H1 (cell line): ENCODE results near the gene R3HDM2. TPM values are rescaled to one million over a fixed set of nuclear protein-coding genes. Genes with fewer than 3 reads are reported as not detected.

Experiments
- BACH1 ChIP-seq: IDR thresholded peaks from 2 replicates; pipeline ENCODE4 v1.6.1; 2012; ENCODE audit warnings: low read length, improper control_type of control experiment
- GTF2F1 ChIP-seq: IDR thresholded peaks from 2 replicates; pipeline ENCODE4 v1.6.1; 2012; ENCODE audit warnings: low read depth, low read length, improper control_type of control experiment, borderline replicate concordance
- JUN ChIP-seq: IDR thresholded peaks from 2 replicates; pipeline ENCODE4 v1.6.1; 2011; ENCODE audit warnings: low read depth, mild to moderate bottlenecking, improper control_type of control experiment, low read length
- JUND ChIP-seq: IDR thresholded peaks from 2 replicates; pipeline ENCODE4 v1.6.1; 2011; ENCODE audit warnings: mild to moderate bottlenecking, improper control_type of control experiment, low read length
- MAFK ChIP-seq: IDR thresholded peaks from 2 replicates; pipeline ENCODE4 v1.6.1; 2012; ENCODE audit warnings: low read depth, mild to moderate bottlenecking, improper control_type of control experiment, low read length
- NANOG ChIP-seq: IDR thresholded peaks from 2 replicates; pipeline ENCODE4 v1.6.1; 2011; ENCODE audit warnings: low read length, low read depth, mild to moderate bottlenecking, inconsistent platforms; ENCODE audit not compliant: insufficient read depth, poor library complexity, severe bottlenecking
- polyA plus RNA-seq, 7 experiments: library from polyadenylated mRNA; depleted of rRNA in 3 of 7; stranded (reverse) in 5 of 7; unstranded in 2 of 7; fragments of >200 nt in 5 of 7; fragments of 200-250 nt in 2 of 7; gene quantifications; 1 replicate in 5 of 7; 2 replicates in 1 of 7; 4 replicates in 1 of 7; pipeline versions ENCODE4 v1.2.1 to v1.2.3, GENCODE V29; 2011 to 2013; ENCODE audit warnings: missing spikeins in 2 of 7, mixed read lengths in 2 of 7
- total RNA-seq: library from RNA; stranded (reverse); fragmentation: NEBNext Ultra II Directional; extraction: Animal tissue kit (Norgen Biotek cat#: 25700); gene quantifications from 2 replicates; pipeline ENCODE4 v1.2.1, GENCODE V29; 2021

Gene R3HDM2
- total and polyA plus RNA-seq, 2 of the 8 experiments (the other 6 are each of a cell fraction or from before 2014, with no cell fraction given), result 25.6 to 27.0 TPM

DNA sequence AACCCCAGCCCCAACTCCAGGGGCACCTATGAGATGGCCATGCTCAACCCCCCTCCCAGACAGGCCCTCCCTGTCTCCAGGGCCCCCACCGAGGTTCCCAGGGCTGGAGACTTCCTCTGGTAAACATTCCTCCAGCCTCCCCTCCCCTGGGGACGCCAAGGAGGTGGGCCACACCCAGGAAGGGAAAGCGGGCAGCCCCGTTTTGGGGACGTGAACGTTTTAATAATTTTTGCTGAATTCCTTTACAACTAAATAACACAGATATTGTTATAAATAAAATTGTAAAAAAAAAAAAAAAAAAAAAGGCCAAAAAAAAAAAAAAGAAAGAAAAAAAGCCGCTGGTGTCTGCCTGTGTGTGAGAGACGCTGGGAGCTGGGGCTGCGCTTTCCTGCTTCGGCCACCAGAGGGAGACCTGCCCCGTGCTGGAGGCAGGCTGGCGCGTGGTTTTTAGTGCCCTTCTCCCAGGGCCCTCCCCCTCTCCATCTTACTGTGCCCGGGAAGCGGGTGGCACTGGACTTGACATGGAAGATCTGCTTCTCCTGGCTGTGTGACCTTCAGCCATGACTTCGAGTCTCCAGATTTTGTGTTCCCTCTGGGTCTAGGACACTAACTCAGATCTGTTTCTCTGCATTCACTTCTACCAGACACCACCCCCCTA, 217.7 kb downstream of the R3HDM2 start (continued):
- TF ChIP-seq GTF2F1, result 0 out of 2 replicates have a peak, but pooled peaks have one; percentile 24
- TF ChIP-seq NANOG, result peak; percentile 1
- TF ChIP-seq JUND, result peak; percentile 44; the same call in 1 of the 2 replicates
- TF ChIP-seq JUN, result no peak
- no peak for TF ChIP-seq MAFK
- no peak for TF ChIP-seq BACH1
